ENCODE data around the gene HAPLN3. TPM values are rescaled to one million over a fixed set of nuclear protein-coding genes. Genes with fewer than 3 reads are reported as not detected.
A peak's percentile ranks its signal among the peaks of the same experiment; 100 is the strongest.

The HAPLN3 gene
- total RNA-seq, 2 donors from 2014 or later, result 138 to 203 TPM

GRCh38 chr15:88834211-88834812 lies 61.0 kb downstream of the HAPLN3 start:
- no peaks in the 10 kb centered on the region for H3K36me3 Mint-ChIP-seq
- DNase-seq (ENCODE audit: low spot score) (no peak), ATAC-seq (peak in 1 of 2 donors; percentile 37)
- no peak overlapping the region for H3K4me3 Mint-ChIP-seq
- no peaks in the 10 kb centered on the region for H3K9me3 Mint-ChIP-seq
- peaks cover under 1 to 3% of the 10 kb centered on the region in 2 donors for H3K27me3 Mint-ChIP-seq
- peaks cover 0 to 1% of the 10 kb centered on the region in 2 donors for H3K4me1 Mint-ChIP-seq (ENCODE audit: low read depth in 2 of 2)
- no peak overlapping the region for H3K27ac Mint-ChIP-seq

GRCh38 chr15:88833731-88834100 lies 61.6 kb downstream of the HAPLN3 start:
- Mint-ChIP-seq H3K36me3 (no peaks in the 10 kb centered on the region), H3K27me3 (peaks cover 0 to 5% of the 10 kb centered on the region in 2 donors), H3K4me3 (no peak overlapping the region), H3K9me3 (no peaks in the 10 kb centered on the region), H3K27ac (no peak overlapping the region), H3K4me1 (ENCODE audit: low read depth in 2 of 2) (no peaks in the 10 kb centered on the region)
- no peak for ATAC-seq
- no peak for DNase-seq (ENCODE audit: low spot score)

GRCh38 chr15:88832820-88833730 lies 62.3 kb downstream of the HAPLN3 start:
- Mint-ChIP-seq H3K27ac (no peak overlapping the region), H3K27me3 (peaks cover 0 to 5% of the 10 kb centered on the region in 2 donors), H3K4me3 (no peak overlapping the region), H3K36me3 (no peaks in the 10 kb centered on the region), H3K9me3 (no peaks in the 10 kb centered on the region), H3K4me1 (ENCODE audit: low read depth in 2 of 2) (no peaks in the 10 kb centered on the region)
- ATAC-seq (no peak), DNase-seq (ENCODE audit: low spot score) (peak; percentile 12)

- DNase-seq (ENCODE audit: low spot score) (no peak), ATAC-seq (no peak)
- Mint-ChIP-seq H3K27me3 (peaks cover 7 to 12% of the 10 kb centered on the region in 2 donors), H3K9me3 (no peaks in the 10 kb centered on the region), H3K27ac (no peak overlapping the region), H3K4me1 (ENCODE audit: low read depth in 2 of 2) (no peaks in the 10 kb centered on the region), H3K4me3 (no peak overlapping the region), H3K36me3 (no peaks in the 10 kb centered on the region)
Observed at GRCh38 chr15:88830016-88830415, 65.3 kb downstream of the HAPLN3 start.

GRCh38 chr15:88828791-88829190 lies 66.6 kb downstream of the HAPLN3 start:
- Mint-ChIP-seq H3K4me1 (ENCODE audit: low read depth in 2 of 2) (no peaks in the 10 kb centered on the region), H3K36me3 (no peaks in the 10 kb centered on the region), H3K4me3 (no peak overlapping the region), H3K27me3 (peaks cover 10 to 12% of the 10 kb centered on the region in 2 donors), H3K9me3 (no peaks in the 10 kb centered on the region), H3K27ac (no peak overlapping the region)
- no peak for DNase-seq (ENCODE audit: low spot score)
- ATAC-seq, result no peak

Other genes starting within 250 kb of the HAPLN3 start
- under 1 TPM in 1 of 2 donors, not detected in 1; 0.05 TPM for gene ACAN, start 92.1 kb downstream of the HAPLN3 start, total RNA-seq
- gene MFGE8, start 17.8 kb upstream of the HAPLN3 start, total RNA-seq, result 10 to 100 TPM; 10.9 to 46.2 TPM
- gene ABHD2, start 192.9 kb upstream of the HAPLN3 start, total RNA-seq, result 100 to 1,000 TPM; 130 to 214 TPM